Head of caudate nucleus (tissue), 42 donors: ENCODE data around the gene GPI.
"Not testable (repeated sequence)": the region's sequence is repeated elsewhere in the genome, so short reads cannot be mapped to it uniquely, and the experiment has no call there.

Experiments
- DNase-seq, 42 donors: peaks; one replicate each; pipeline versions ENCODE4 v3.0.0 to v3.0.0-alpha.2; 2020 to 2021; ENCODE audit warnings: mixed read lengths in 7 of 42
- intact Hi-C: fragments of 100-400 bp; cut with DNase I; formaldehyde crosslinking; loops from one replicate; pipeline ENCODE4 v1.15.0; 2022

The GPI gene

GRCh38 chr19:34388745-34389144 lies 23.7 kb downstream of the GPI start:
- intact Hi-C loops, DNase-seq: not testable (repeated sequence)

DNA sequence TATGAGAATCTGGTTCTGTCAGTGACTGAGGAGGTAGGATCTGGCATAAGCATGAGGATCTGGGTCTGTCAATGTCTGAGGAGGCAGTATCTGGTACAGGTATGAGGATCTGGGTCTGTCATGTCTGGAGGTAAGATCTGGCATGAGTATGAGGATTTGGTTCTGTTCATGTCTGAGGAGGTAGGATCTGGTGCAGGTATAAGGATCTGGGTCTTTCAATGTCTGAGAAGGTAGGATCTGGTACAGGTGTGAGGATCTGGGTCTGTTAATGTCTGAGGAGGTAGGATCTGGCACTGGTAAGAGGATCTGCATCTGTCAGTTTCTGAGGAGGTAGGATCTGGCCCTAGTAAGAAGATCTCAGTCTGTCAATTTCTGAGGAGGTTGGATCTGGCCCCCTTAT lies 26.8 kb downstream of the GPI start:
- DNase-seq = no peak
- intact Hi-C loops = no loop called here

- intact Hi-C loops = no loop called here
- no peak for DNase-seq
Observed at GRCh38 chr19:34393031-34393430, 28.0 kb downstream of the GPI start.

DNA sequence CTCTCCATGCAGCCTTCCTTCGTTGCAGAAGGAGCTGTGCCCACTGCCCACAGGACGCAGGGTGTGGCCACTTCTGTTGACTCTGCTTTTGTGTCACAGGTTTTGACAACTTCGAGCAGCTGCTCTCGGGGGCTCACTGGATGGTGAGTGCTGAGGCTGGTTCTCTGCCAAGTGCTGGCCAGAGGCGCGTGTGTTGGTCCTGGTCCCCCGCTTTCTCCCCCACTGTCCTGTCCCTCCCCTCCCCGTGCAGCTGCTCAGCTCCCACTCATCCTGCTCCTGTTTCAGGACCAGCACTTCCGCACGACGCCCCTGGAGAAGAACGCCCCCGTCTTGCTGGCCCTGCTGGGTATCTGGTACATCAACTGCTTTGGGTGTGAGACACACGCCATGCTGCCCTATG lies 28.6 kb downstream of the GPI start:
- intact Hi-C loops = no loop called here
- no peak for DNase-seq

DNA sequence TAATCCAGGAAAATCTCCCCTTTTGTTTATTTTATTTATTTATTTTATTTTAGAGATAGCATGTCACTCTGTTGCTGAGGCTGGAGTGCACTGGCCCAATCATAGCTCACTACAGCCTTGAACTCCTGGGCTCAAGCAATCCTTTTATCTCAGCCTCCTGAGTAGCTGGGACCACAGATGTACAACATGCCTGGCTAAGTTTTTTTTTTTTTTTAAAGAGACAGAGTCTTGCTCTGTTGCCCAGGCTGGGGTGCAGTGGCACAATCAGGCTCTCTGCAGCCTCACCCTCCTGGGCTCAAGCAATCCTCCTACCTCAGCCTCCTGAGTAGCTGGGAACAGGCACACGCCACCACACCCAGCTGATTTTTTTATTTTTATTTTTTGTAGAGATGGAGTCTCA lies 32.9 kb downstream of the GPI start:
- intact Hi-C loops = no loop called here
- DNase-seq = no peak

DNA sequence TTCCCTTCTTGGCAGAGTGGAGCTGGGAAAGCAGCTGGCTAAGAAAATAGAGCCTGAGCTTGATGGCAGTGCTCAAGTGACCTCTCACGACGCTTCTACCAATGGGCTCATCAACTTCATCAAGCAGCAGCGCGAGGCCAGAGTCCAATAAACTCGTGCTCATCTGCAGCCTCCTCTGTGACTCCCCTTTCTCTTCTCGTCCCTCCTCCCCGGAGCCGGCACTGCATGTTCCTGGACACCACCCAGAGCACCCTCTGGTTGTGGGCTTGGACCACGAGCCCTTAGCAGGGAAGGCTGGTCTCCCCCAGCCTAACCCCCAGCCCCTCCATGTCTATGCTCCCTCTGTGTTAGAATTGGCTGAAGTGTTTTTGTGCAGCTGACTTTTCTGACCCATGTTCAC lies 34.9 kb downstream of the GPI start:
- intact Hi-C loops = no loop called here

GRCh38 chr19:34400844-34401243 lies 35.8 kb downstream of the GPI start:
- intact Hi-C loops, DNase-seq: not testable (repeated sequence)

More for the DNA sequence above, 34.9 kb downstream of the GPI start:
- DNase-seq = no peak

GRCh38 chr19:34402074-34402600 lies 37.1 kb downstream of the GPI start:
- intact Hi-C loops = no loop called here
- DNase-seq = no peak

DNA sequence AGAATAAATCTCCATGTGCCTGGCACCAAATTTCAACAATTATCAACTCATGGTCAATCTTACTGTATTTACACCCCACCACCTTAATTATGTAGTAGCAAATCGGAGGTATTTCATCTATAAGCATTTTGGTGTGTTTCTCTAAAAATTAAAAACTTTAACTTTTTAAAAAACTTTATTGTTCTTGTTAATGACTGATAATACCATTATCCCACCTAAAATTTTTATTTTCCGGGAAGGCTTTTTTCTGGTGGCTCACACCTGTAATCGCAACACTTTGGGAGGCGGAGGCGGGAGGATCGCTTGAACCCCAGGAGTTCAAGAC lies 38.8 kb downstream of the GPI start:
- DNase-seq = no peak
- intact Hi-C loops = no loop called here

DNA sequence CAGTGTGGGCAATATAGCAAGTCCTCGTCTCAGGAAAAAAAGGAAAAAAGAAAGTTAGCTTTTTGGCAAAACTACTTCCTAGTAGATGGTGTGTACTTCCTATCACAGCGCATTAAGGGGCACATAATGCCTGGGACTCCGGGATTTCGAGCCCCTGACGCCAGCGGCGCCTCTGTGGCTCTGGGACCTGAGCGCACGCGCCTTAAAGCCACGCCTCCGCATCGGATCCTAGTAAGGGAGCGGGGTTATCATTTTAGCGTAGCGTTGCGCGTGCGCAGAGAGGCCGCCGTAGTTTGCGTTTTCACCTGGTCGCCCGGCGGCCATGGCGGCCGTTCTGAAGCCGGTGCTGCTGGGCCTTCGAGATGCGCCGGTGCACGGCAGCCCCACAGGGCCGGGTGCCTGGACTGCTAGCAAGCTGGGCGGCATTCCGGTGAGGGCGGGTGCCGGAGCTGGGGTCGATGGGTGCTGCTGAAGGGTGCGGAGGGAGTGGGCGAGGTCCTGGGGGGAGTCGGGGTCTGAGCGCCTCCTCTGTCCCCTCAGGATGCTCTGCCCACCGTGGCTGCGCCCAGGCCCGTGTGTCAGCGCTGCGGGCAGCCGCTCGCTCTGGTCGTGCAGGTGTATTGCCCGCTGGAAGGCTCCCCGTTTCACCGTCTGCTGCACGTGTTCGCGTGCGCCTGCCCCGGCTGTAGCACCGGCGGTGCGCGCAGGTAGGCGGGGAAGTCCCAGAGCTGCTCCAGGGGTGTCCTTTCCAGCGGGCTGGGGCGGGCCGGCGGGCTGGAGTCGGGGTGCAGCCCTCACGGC lies 39.3 kb downstream of the GPI start, which contains the start of gene PDCD2L:
Gene PDCD2L, plus strand, starts transcription at position 291 of the 801 bp plus-strand sequence. Its CDS starts 32 bp downstream, at position 323.
- intact Hi-C loops = no loop called here
- DNase-seq = peak; percentile 75 to 95 (median 89)

GRCh38 chr19:34405892-34406660 lies 41.1 kb downstream of the GPI start:
- intact Hi-C loops = no loop called here
- DNase-seq = no peak

DNA sequence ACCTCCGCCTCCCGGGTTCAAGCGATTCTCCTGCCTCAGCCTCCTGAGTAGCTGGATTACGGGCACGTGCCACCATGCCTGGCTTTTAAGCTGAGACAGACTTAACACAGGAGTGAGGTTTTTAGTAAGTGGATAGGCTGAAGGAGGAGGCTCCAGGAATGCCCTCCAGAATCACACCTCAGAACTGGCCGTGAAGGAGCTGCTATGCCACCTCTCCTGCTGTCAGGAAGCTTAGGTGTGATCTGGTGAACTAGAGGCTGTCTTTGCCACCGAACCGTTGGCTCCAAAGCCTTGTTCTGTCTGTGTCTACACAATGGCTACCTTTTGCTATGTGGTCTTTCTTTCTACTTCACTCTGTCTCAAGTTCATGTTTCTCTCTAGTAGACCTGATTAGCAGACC lies 43.4 kb downstream of the GPI start:
- intact Hi-C loops = no loop called here

GRCh38 chr19:34409189-34410164 lies 44.5 kb downstream of the GPI start:
- intact Hi-C loops = no loop called here
- no peak for DNase-seq

More for the DNA sequence above, 43.4 kb downstream of the GPI start:
- DNase-seq = no peak

DNA sequence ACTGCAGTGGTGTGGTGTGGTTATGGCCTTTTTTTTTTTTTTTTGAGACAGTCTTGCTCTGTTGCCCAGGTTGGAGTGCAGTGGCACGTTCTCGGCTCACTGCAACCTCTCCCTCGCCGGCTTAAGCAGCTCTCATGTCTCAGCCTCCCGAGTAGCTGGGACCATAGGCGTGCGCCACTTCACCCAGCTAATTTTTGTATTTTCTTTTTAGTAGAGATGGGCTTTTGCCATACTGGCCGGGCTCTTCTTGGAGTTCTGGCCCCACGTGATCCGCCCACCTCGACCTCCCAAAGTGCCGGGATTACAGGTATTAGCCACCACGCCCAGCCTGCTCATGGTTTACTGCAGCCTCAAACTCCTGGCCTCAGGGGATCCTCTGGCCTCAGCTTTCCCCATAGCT lies 46.2 kb downstream of the GPI start:
- DNase-seq = peak in 1 of 42 donors; percentile 16
- intact Hi-C loops = no loop called here

- intact Hi-C loops = no loop called here
- peak in 1 of 42 donors; percentile 13 for DNase-seq
Observed at GRCh38 chr19:34416021-34416545, 51.1 kb downstream of the GPI start.

DNA sequence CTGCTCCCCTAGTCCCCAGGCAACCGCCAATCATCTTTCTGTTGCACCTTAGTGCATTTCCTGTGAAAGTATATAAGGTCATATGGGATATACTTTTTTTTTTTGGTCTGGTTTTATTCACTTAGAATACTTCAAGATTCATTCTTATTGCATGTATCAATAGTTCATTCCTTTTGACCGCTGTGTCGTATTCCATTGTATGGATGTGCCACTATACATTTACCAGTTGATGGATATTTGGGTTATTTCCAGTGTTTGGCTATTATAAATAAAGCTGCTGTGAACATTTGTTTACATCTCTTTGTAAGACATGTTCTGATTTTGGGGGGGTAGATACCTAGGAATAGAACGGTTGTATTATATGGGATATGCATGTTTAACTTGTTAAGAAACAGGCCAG lies 53.3 kb downstream of the GPI start:
- intact Hi-C loops = no loop called here
- DNase-seq = no peak

GRCh38 chr19:34426096-34426661 lies 61.2 kb downstream of the GPI start:
- peak in 1 of 42 donors; percentile 23 for DNase-seq
- intact Hi-C loops = loop anchor here (10.0 kb wide), 1 partner anchor 61 kb away; the partner anchor contains the start of gene GPI

GRCh38 chr19:34428549-34429285 lies 63.7 kb downstream of the GPI start:
- DNase-seq = peak in 32 of 42 donors; percentile 6 to 66 (median 36)
- intact Hi-C loops = loop anchor here (10.0 kb wide), 1 partner anchor 64 kb away; the partner anchor contains the start of gene GPI
